Fibroblast of lung (primary cell): ENCODE results near the gene UBTD1. TPM values are rescaled to one million over a fixed set of nuclear protein-coding genes. Genes with fewer than 3 reads are reported as not detected.

Experiments used
- DNase-seq, 2 donors: peaks; one replicate each; pipeline versions ENCODE4 v3.0.0 to v3.0.0-alpha.2; 2010; ENCODE audit warnings: low read depth in 2 of 2
- H2AFZ ChIP-seq: 2 replicates; pipeline ENCODE4 v1.5.1; 2012; ENCODE audit warnings: low read length, control low read depth, inconsistent platforms
- H3K27ac ChIP-seq: 2 replicates; pipeline ENCODE4 v1.5.1; 2011; ENCODE audit warnings: low read length, control low read depth; ENCODE audit not compliant: insufficient read depth
- H3K27me3 ChIP-seq: 2 replicates; pipeline ENCODE4 v1.5.1; 2011; ENCODE audit warnings: mild to moderate bottlenecking, low read length; ENCODE audit not compliant: control insufficient read depth, insufficient read depth
- H3K36me3 ChIP-seq: 2 replicates; pipeline ENCODE4 v1.5.1; 2011; ENCODE audit warnings: low read length; ENCODE audit not compliant: control insufficient read depth, insufficient read depth
- H3K4me1 ChIP-seq: 2 replicates; pipeline ENCODE4 v1.5.1; 2011; ENCODE audit warnings: low read length; ENCODE audit not compliant: control insufficient read depth, insufficient read depth; ENCODE audit errors: extremely low read depth
- H3K4me2 ChIP-seq: 2 replicates; pipeline ENCODE4 v1.5.1; 2011; ENCODE audit warnings: low read length, control low read depth; ENCODE audit not compliant: insufficient read depth; ENCODE audit errors: extremely low read depth
- H3K4me3 ChIP-seq, 4 experiments: fragments of 200-600 bp in 1 of 4; sonication (generic) in 1 of 4; replicated peaks in 1 of 4; 2 replicates each; pipeline ENCODE4 v1.5.1; 2011 to 2016; ENCODE audit warnings: low read length in 4 of 4, low read depth in 3 of 4, mild to moderate bottlenecking in 3 of 4, control low read depth in 2 of 4, inconsistent platforms in 1 of 4, mixed read lengths in 1 of 4; ENCODE audit not compliant: insufficient read depth in 1 of 4; ENCODE audit errors: control extremely low read depth in 1 of 4
- H3K79me2 ChIP-seq: 2 replicates; pipeline ENCODE4 v1.5.1; 2012; ENCODE audit warnings: mild to moderate bottlenecking, low read length, inconsistent platforms; ENCODE audit not compliant: control insufficient read depth, insufficient read depth
- H3K9ac ChIP-seq: 2 replicates; pipeline ENCODE4 v1.5.1; 2011; ENCODE audit warnings: mild to moderate bottlenecking, low read length, control low read depth; ENCODE audit not compliant: insufficient read depth
- H3K9me3 ChIP-seq: 2 replicates; pipeline ENCODE4 v1.5.1; 2012; ENCODE audit warnings: low read depth, low read length; ENCODE audit not compliant: control insufficient read depth, insufficient read depth
- H4K20me1 ChIP-seq: 2 replicates; pipeline ENCODE4 v1.5.1; 2011; ENCODE audit warnings: low read length; ENCODE audit not compliant: control insufficient read depth, insufficient read depth; ENCODE audit errors: extremely low read depth
- CTCF ChIP-seq, 2 donors: IDR thresholded peaks in 1 of 2; conservative IDR thresholded peaks in 1 of 2; 1 replicate in 1 of 2; 2 replicates in 1 of 2; pipeline ENCODE4 v1.5.1; 2011 to 2012; ENCODE audit warnings: low read length in 2 of 2, control low read depth in 1 of 2, inconsistent platforms in 1 of 2, low read depth in 1 of 2, mild to moderate bottlenecking in 1 of 2
- EZH2 ChIP-seq: IDR thresholded peaks from 2 replicates; pipeline ENCODE4 v1.5.1; 2012; ENCODE audit warnings: low read length, control low read depth, mild to moderate bottlenecking; ENCODE audit errors: missing control alignments
- polyA plus RNA-seq, 2 donors: library from polyadenylated mRNA; depleted of rRNA in 1 of 2; stranded (reverse) in 1 of 2; unstranded in 1 of 2; fragments of >200 nt; gene quantifications; 2 replicates each; pipeline ENCODE4 v1.2.1, GENCODE V29; 2011 to 2012; ENCODE audit warnings: missing spikeins in 1 of 2
- total RNA-seq: library from RNA; depleted of rRNA; stranded (reverse); fragments of >200 nt; gene quantifications from 2 replicates; pipeline ENCODE4 v1.2.1, GENCODE V29; 2014

The UBTD1 gene
- total and polyA plus RNA-seq, 2 donors (not counting 1 experiment from before 2014, with no cell fraction given), result 10.7 to 22.0 TPM

GRCh38 chr10:97548828-97549455 is 50.2 kb downstream of the UBTD1 start:
- H4K20me1 ChIP-seq, result no peaks in the 10 kb centered on the region
- H3K9me3 ChIP-seq, result no peaks in the 10 kb centered on the region
- H3K4me2 ChIP-seq, result no peak overlapping the region
- H3K27me3 ChIP-seq, result no peaks in the 10 kb centered on the region
- H3K27ac ChIP-seq, result no peak overlapping the region
- no peak overlapping the region for H3K4me3 ChIP-seq
- TF ChIP-seq EZH2 (no peak), CTCF (conservative IDR thresholded peaks at IDR 0.05 in 1 of 2, IDR thresholded peaks at IDR 0.05 in 1 of 2; ENCODE audit: low read depth in 1 of 2, low read length in 2 of 2) (no peak)
- H3K9ac ChIP-seq, result no peak overlapping the region
- H3K79me2 ChIP-seq, result peaks cover 2% of the 10 kb centered on the region
- no peak overlapping the region for H2AFZ ChIP-seq
- no peak for DNase-seq
- peaks cover 6% of the 10 kb centered on the region for H3K4me1 ChIP-seq
- H3K36me3 ChIP-seq, result no peaks in the 10 kb centered on the region

GRCh38 chr10:97549587-97550322 is 51.0 kb downstream of the UBTD1 start:
- Histone ChIP-seq H3K4me1 (peaks cover 6% of the 10 kb centered on the region), H3K4me2 (no peak overlapping the region), H3K27ac (no peak overlapping the region), H2AFZ (no peak overlapping the region), H3K79me2 (peaks cover under 1% of the 10 kb centered on the region), H3K9me3 (no peaks in the 10 kb centered on the region), H3K36me3 (no peaks in the 10 kb centered on the region), H3K9ac (no peak overlapping the region), H3K27me3 (no peaks in the 10 kb centered on the region), H3K4me3 (no peak overlapping the region), H4K20me1 (no peaks in the 10 kb centered on the region)
- TF ChIP-seq CTCF (conservative IDR thresholded peaks at IDR 0.05 in 1 of 2, IDR thresholded peaks at IDR 0.05 in 1 of 2; ENCODE audit: low read depth in 1 of 2, low read length in 2 of 2), result no peak
- no peak for TF ChIP-seq EZH2
- no peak for DNase-seq

- H3K4me2 ChIP-seq, result no peak overlapping the region
- TF ChIP-seq EZH2 (no peak), CTCF (conservative IDR thresholded peaks at IDR 0.05 in 1 of 2, IDR thresholded peaks at IDR 0.05 in 1 of 2; ENCODE audit: low read depth in 1 of 2, low read length in 2 of 2) (no peak)
- H3K9me3 ChIP-seq, result no peaks in the 10 kb centered on the region
- H3K36me3 ChIP-seq, result no peaks in the 10 kb centered on the region
- H3K9ac ChIP-seq, result no peak overlapping the region
- DNase-seq, result no peak
- H3K79me2 ChIP-seq, result no peaks in the 10 kb centered on the region
- H4K20me1 ChIP-seq, result no peaks in the 10 kb centered on the region
- H3K4me1 ChIP-seq, result peaks cover 6% of the 10 kb centered on the region
- H3K27ac ChIP-seq, result no peak overlapping the region
- no peak overlapping the region for H2AFZ ChIP-seq
- H3K4me3 ChIP-seq, result no peak overlapping the region
- H3K27me3 ChIP-seq, result no peaks in the 10 kb centered on the region
Measured at GRCh38 chr10:97550336-97551149, 51.8 kb downstream of the UBTD1 start.
